SK-N-DZ (cell line): ENCODE results near the gene FAM228B. TPM values are rescaled to one million over a fixed set of nuclear protein-coding genes. Genes with fewer than 3 reads are reported as not detected.
"Not testable (repeated sequence)": the region's sequence is repeated elsewhere in the genome, so short reads cannot be mapped to it uniquely, and the experiment has no call there.

Experiments
- DNase-seq: peaks from one replicate; pipeline ENCODE4 v3.0.0-alpha.2; 2015; ENCODE audit warnings: low spot score
- polyA plus RNA-seq, 2 experiments: library from polyadenylated mRNA; depleted of rRNA; stranded (reverse); fragments of >200 nt; gene quantifications; 2 replicates each; pipeline ENCODE4 v1.2.3, GENCODE V29; 2014

Gene FAM228B
- 13.0 and 30.7 TPM in 2 replicates for polyA plus RNA-seq (2014; cell fraction: cytosol; rRNA removed)
- 22.4 and 48.0 TPM in 2 replicates for polyA plus RNA-seq (2014; cell fraction: nucleus; rRNA removed)

DNA sequence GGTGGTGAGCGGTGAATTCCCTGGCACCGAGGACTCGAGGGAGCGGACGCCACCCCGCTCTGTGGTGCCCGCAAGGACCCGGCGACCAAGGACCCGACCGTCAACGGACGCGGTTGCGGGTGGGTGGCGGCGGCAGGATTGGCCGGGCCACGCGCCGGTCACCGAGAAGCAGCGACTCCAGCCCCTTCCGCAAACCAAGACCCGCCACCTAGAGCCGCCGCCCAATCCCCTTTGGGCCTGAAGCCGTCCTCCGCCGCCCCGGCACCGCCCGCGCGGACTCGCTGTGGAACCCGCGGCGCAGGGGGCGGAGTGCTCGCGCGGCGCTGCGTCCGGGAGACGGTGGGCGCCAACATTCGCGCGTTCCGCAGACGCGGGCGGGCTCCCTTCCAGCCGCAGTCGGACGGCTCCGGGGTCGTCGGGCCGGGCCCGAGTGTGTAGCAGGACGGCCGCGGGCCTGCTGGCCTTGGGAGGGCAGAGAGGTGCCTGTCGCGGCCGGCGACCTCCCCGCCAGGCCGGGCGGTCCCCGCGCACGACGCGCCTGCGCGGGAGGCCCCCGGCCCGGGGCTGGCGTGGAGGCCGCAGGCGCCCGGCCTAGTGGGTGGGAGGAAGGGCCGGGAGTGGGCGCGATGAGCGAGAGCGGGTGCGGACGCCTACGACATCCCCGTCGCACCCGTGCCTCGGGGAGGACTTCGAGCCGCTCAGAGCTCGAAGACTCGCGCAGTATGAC lies at the start of gene FAM228B, which contains the start of gene PFN4:
TSS of gene FAM228B (plus strand) at position 275 of the 727 bp plus-strand sequence. CDS start 893 bp downstream, outside the sequence.
TSS of gene PFN4 (minus strand) at position 140 of the 727 bp plus-strand sequence. CDS start 799 bp downstream, outside the sequence.
- peak; percentile 80 for DNase-seq

DNA sequence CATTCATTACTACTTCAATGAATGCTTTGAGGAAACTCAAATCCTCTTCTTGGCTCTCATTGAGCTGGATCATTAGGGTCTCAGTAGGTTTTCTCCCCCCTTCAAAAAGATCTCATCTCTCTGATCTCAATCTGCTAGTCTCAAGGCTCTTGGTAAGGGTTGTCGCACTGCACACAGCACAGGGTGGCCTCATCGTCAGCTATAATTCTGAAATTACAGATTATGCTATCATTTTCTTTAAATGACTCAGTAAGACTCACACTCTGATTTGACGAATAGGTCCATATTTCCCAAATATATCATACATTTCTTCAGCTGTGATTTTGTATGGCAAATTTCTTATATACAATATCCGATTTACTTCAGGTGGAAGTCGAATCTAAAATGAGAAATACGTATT lies 49.5 kb upstream of the FAM228B start:
- DNase-seq: no peak

DNA sequence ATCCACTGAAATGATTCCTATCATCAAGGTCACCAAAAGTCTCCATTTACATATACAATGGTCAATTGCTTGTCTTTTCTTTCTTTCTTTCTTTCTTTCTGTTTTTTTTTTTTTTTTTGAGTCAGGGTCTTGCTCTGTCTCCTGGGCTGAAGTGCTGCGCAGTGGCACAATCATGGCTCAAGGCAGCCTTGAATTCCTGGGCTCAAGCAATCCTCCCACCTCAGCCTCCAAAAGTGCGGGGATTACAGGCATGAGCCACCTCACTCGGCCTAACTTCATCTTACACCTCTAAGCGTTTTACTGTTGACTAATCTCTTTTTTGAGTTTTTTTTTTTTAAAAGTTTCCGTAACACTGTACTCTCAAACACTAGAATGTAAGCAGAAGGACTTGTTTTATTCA lies 48.0 kb upstream of the FAM228B start:
- DNase-seq: no peak

DNA sequence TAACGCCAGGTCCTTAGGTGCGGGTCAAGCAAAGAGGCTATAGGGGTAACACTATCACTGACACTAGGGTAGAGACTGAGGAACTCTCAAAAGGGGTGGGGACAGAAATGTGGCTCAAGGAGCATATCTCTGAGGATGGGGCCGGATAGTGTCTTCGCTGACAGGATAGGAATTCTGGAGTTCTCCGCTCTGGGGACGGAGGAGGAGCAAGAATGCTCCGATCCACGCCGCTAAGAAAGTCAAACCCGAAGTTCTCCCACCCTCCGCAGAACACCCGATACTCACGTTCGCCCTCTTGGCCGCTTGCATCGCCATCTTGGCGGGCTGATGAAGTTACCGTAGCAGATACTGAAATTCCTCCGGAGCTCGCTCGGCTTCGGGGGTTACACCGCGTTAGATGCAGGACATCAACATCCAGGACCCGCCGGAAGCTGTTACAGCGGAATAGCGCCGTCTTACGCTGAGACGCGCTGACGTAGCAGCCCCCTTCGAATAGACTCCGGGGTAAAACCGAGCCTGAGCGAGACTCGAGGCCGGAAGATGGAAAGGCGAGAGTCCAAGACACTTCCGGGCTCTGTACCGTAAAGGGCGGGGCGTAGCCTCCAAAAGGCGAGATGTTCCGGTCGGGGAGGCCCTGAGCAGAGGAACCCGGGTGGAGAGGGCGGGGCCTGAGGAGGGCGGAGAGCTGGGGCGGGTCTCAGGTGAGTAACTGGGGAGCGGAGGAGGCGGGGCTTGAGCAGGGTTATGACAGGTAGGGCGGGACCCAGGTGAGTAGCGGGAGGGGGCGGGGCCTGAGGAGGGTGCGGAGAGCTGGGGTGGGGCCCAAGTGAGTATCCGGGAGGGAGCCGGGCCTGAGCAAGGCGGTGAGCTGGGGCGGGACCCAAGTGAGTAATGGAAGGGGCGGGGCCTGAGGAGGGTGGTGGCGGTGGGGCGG lies 47.1 kb upstream of the FAM228B start, which contains the start of gene SF3B6:
TSS of gene SF3B6 (minus strand) at position 412 of the 934 bp plus-strand sequence. CDS start at position 315, 97 bp downstream.
- DNase-seq: peak; percentile 97

DNA sequence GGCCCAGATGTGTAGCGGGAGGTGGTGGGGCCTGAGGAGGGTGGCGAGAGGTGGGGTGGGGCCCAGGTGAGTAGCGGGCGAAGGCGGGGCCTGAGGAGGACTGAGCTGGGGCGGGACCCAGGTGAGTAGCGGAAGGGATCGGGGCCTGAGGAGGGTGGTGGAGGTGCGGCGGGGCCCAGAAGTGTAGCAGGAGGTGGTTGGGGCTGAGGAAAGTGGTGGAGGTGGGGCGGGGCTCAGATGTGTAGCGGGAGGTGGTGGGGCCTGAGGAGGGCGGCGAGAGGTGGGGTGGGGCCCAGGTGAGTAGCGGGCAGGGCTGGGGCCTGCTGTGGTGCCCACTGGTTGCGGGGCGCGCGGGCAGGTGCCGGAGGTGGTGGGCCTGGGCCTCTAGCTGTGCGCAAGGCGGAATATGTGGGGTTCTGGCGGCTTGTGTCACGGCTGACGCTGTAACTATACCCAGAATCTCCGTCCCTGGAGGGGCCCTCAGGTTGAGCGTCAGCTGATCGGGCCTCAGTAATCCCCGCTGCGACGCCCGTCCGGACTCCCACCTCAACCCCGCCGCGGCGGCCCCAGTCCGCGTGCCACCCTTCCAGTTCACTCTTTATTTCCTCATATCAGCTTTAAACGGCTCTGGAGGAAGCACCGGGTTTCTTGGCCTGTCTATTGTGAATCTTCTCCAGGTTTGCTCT lies 46.3 kb upstream of the FAM228B start:
- no peak for DNase-seq

DNA sequence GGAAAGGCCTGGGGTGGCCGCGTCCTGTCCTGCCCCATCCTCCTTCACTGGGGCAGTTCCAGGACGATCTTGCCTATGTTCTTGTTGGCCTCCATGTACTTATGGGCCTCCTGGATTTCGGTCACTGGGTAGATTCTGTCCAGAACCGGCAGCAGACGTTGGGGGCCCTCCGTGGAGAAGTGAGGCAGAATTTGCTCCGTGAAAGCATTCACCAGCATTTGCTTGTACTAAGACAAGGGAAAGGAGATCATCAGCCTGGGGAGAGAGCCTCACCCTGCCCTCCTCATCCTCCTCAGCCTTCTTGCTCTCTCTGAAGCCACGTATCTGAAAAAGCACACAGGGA lies 45.8 kb upstream of the FAM228B start:
- DNase-seq: no peak

DNA sequence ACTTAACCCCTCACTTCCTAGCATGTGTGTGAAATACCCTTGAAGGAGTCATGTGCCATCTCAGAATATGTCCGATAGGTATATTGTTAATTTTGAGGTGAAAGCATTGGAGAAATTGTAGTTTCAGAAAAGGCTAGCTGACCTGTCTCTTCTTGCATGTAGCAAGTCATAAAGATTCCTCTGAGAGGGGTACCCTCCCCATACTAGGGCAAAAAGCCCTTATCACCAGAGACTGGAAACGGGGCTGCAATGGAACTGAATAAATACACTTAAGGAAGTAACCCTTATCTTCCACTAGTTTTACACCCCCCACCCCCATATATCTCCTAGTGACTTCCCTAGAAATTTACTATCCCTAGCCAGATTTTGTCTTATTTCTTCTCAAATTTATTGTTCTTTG lies 45.4 kb upstream of the FAM228B start:
- no peak for DNase-seq

DNA sequence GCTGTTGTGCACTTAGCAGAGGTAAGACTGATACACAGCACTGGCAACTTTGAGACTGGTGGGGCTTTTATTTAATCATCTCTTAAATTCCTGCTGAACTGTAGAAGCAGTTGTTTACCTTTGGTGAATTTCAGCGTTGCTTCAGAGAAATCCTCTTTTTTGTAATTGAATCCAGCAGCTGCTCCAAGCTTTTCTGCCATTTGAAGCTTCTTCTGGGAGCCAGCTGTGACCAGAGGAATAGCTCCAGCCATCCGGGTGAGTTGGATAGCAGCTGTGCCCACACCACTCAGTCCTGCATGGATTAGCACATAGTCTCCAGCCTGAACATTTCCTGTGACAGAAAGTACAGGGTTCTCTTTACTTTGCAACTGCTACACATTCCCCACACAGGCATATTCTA lies 42.6 kb upstream of the FAM228B start:
- DNase-seq: no peak

DNA sequence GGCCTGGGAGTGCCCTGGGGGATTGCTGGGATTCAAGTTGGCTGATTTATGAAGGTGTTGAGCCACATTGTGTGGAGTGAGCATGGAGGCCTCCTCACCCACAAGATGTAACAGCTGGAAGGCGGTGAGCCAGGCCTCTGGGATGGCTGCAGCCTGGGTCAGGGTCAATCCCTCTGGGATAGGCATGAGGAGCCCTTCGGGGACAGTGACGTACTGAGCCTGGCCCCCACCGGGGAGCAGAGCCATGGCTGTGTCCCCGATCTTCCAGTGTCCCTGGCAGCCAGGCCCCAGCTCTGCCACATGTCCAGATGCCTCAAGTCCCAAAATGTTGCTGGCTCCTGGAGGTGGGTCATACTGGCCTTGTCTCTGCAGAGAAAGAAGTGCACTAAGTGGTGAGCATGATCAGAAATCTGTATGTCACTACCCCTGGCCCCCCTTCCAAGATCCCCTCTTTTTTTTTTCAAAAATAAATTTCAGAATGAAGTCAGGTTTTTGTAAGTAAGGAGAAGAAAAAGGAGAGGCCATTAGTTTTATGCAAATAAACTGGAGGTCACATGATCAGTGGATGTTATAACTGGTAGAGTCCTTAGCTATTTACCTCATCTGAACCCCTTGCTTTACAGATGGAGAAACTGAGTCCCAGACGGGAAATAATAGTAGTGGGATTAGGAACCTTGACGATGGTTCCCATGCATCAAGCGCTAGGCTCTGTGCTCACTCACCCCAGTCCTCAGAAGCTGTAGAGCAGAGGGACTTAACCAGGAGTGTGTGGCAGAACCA lies 40.3 kb upstream of the FAM228B start:
- DNase-seq: no peak

DNA sequence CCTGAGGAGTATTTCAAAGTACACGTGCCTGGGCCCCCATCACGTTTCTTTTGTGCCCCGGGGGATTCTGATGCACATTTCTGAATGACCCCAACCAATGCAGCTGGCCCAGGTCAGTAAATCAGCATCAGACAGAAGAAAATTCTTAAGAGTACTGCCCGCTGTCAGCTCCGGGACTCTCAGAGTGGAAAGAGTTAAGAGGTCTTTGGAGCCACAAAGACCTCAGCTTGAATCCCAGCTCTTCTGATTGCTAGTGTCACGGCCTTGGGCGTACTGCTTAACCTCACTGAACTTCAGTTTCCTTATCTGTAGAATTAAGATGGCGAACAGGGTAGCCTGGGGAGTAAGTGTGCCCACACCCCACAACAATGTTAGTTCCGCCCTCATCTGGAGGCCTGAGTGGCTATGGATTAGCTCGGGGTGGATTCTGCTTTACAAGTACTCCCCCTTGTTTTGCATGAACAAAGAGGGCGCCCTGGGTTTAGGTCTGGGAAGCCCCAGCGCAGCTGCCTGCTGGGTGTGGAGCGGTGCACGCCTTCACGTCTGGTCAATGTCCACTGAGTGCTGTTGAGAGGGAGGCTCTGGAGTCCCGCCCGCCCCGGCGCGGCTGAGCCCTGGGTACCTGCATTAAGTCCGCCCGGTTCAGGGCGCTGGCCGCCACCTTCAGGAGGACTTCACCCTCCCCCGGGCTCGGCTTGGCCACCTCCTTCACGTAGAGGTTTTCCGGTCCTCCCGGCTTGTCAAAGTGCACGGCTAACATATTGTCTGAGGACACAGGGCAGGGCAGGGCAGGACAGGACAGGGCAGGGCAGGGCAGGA lies 39.5 kb upstream of the FAM228B start:
- DNase-seq: peak; percentile 97

DNA sequence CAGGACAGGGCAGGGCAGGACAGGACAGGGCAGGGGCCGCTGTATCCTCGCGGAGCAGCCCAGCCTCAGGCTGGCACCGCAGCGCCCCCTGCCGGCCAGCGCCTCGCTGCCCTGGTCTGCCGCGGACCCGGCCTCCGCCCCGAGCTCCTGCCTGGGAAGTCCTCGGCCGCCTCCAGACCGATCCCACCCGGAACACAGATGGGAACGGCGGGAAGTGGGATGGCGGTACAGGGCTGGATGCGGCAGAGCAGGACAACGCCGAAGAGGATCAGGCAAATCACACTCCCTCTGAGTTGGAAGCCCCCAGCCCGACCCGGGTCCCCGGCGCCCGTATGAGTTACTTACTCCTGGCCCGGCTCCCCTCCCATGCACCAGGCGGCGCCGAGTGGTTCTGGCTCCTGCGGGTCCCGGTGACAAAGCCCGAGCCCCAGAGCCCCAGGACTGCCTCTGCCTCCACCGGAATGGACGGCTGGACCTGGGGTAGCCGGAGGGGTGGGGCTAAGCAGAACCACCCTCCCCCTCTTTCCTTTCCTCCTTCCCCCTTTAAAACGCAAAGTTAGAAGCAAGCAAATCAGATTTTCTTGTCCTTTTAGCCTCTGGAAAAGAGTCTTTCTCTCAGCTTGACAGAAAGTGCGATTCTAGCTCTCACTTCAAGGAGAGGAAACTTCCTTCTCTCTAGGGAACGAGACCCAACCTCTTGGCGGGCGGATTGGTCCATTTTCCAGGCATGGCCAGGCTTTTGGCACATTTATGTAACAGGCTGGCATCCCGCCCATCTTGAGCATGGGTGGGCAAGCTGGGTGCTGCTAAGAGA lies 38.7 kb upstream of the FAM228B start, which contains the start of gene TP53I3:
TSS of gene TP53I3 (minus strand) at position 449 of the 814 bp plus-strand sequence. CDS start 508 bp downstream, outside the sequence.
- DNase-seq: peak; percentile 90

DNA sequence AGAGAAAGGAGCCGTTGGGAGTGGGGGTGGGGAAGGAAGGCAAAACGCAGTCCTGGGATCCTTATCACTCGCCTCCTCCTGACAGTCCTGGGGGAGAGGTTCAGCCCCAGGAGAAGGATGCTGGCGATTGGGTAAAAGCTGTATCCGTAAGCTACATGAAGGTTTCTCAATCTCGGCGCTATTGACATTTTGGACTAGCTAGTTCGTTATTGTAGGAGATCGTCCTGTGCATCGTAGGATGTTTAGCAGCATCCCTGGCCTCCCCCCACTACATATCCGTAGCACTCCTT lies 38.1 kb upstream of the FAM228B start:
- no peak for DNase-seq

DNA sequence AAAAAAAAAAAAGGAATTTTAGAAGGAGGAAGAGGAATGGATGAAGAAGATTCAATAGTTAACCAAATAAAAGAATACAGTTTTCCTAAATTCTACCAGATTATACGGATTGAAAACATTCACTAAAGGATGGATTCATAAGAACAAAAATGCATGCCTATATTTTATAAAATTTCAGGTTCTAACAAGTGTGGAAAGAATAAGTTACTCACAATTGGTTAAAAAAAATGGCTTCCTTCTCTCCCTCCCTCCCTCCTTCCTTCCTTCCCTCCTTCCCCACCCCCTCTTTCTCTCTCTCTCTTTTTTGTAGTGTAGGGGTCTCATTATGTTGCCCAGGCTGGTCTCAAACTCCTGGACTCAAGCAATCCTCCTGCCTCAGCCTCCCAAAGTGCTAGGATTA lies 37.0 kb upstream of the FAM228B start:
- DNase-seq: no peak

DNA sequence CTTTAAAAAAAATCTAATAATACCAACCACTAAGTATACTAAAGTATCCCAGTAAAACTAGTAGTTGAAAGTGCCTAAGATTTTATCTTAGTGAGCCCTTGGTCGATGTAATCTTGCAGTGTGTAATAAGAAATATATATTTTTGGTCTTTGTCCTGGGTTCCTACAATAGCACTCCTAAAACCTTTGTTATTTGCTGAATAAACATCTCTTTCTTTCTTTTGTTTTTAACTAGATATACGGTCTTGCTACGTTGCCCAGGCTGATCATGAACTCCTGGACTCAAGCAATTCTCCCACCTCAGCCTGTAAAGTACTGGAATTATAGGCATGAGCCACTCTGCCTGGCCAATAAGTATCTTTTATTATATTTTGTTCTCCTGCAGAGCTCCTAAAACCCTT lies 36.2 kb upstream of the FAM228B start:
- no peak for DNase-seq

DNA sequence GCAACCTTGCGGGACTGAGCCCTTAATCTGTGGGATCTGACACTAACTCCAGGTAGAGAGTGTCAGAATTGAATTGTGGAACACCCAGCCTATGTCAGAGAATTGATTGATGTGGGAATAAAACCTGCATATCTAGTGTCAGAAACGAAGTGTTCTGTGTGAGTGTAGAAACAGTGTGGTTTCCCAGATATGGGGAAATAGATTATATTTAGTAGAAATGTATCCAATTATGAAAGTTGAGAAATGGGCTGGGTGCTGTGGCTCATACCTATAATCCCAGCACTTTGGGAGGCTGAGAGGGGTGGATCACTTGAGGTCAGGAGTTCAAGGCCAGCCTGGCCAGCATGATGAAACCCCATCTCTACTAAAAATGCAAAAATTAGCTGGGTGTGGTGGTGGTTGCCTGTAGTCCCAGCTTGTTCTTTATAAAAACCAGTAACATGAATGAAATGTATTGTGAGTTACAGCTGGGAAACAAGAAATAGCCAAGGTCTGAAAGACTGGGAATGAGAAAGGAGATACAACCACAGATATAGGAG lies 34.4 kb upstream of the FAM228B start:
- no peak for DNase-seq

DNA sequence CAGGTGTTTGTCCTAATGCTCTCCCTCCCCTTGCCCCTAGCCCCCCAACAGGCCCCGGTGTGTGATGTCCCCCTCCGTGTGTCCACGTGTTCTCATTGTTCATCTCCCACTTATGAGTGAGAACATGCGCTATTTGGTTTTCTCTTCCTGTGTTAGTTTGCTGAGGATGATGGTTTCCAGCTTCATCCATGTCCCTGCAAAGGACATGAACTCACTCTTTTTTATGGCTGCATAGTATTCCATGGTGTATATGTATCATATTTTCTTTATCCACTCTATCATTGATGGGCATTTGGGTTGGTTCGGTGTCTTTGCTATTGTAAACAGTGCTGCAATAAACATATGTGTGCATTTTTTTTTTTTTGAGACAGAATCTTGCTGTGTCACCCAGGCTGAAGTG lies 30.0 kb upstream of the FAM228B start:
- not testable (repeated sequence) for DNase-seq

DNA sequence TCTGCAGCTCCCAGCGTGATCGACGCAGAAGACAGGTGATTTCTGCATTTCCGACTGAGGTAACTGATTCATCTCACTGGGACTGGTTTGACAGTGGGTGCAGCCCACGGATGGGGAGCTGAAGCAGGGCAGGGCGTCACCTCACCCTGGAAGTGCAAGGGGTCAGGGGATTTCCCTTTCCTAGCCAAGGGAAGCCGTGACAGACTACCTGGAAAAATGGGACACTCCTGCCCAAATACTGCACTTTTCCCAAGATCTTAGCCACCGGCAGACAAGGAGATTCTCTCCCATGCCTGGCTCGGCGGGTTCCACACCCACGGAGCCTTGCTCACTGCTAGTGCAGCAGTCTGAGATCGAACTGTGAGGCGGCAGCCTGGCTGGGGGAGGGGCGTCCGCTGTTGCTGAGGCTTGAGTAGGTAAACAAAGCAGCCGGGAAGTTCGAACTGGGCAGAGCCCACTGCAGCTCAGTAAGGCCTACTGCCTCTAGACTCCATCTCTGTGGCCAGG lies 28.0 kb upstream of the FAM228B start:
- DNase-seq: not testable (repeated sequence)

DNA sequence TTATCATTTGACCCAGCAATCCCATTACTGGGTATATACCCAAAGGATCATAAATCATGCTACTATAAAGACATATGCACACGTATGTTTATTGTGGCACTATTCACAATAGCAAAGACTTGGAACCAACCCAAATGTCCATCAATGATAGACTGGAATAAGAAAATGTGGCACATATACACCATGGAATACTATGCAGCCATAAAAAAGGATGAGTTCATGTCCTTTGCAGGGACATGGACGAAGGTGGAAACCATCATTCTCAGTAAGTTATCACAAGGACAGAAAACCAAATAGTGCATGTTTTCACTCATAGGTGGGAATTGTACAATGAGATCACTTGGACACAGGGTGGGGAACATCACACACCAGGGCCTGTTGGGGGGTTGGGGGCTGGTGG lies 22.5 kb upstream of the FAM228B start:
- not testable (repeated sequence) for DNase-seq

DNA sequence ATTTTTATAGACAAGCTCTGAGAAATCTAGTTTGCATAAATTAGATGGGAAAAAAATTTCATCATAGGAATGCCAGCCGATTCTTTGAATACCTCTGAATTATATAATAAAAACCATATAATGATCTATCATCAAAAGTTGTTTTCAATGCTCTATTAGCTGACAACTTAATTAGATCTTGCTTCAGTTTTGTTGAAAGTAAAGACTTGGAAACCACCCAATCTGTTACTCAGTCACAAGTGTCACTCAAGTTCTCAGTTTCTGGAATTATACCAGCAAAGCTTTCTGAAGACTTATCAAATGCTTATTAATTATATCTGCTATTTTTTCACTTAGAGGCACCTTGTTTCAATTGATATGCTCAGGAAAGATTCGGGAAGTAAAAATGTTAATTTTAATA lies 21.3 kb upstream of the FAM228B start:
- DNase-seq: no peak
